Measurements from ENCODE around the gene C10orf143. TPM values are rescaled to one million over a fixed set of nuclear protein-coding genes. Genes with fewer than 3 reads are reported as not detected.

Gene C10orf143
- total and polyA plus RNA-seq, 2 of the 8 experiments (the other 6 are each of a cell fraction or from before 2014, with no cell fraction given) = 1.6 to 2.0 TPM

DNA sequence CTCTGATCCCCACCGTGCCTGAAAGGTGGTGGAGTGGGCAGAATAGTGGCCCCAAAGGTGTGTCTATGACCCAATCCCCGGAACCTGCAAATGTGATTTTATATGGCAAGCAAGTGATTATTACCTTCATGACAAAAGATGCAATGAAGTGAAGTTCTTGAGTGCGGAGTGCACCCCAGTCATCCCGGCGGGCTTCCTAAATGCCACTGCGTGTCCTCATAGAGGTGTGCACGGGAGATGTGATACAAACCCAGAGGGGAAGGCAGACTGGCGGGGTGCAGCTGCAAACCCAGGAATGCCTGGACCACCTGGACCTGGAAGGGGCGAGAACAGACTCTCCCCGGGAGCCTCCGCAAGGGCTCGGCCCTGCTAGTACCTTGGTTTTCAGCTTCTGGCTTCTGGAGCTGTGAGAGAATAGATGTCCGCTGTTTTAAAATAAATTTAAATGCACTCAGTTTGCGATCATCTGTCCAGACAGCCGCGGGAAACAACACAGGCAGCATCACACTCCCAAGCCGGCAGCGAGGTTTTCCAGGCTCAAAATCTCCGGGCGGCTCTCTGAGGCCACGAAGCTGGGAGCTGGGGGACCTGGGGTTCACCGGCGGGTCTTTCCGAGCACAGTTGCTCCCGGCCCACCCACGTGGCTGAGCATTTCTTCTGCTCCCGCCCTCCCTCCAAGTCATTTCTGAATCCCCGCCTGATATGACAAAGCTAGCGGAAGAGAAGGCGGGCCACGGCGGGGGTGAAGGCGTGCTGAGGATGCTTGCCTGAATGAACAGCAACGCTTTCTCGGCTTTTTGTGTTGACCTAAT lies 96.2 kb downstream of the C10orf143 start:
- Histone ChIP-seq H2AK5ac (ENCODE audit: low read depth, low read length) (no peak overlapping the region), H3K79me2 (ENCODE audit: control insufficient read depth in 1 of 2, insufficient read depth in 2 of 2, low read length in 2 of 2) (no peaks in the 10 kb centered on the region), H3K9me3 (ENCODE audit: insufficient read depth in 2 of 2, low read depth in 1 of 2, low read length in 1 of 2) (no peaks in the 10 kb centered on the region), H4K8ac (ENCODE audit: extremely low read depth, insufficient read depth, low read length) (no peak overlapping the region), H4K91ac (replicated peaks; ENCODE audit: insufficient read length, low read length) (no peak overlapping the region), H3K4me2 (ENCODE audit: insufficient read depth in 1 of 2, low read depth in 2 of 2, low read length in 2 of 2) (no peak overlapping the region), H3K27ac (ENCODE audit: low read depth, low read length) (no peak overlapping the region), H3K4me3 (ENCODE audit: extremely low read depth in 1 of 4, insufficient read depth in 2 of 4, low read depth in 3 of 4, low read length in 4 of 4) (no peak overlapping the region), H2BK120ac (replicated peaks; ENCODE audit: low read depth, low read length) (no peak overlapping the region), H4K5ac (ENCODE audit: insufficient read length, low read depth, low read length) (no peak overlapping the region), H2AFZ (ENCODE audit: low read length) (no peak overlapping the region), H3K27me3 (replicated peaks in 1 of 4; ENCODE audit: control insufficient read depth in 3 of 4, extremely low read depth in 1 of 4, insufficient read depth in 3 of 4, low read length in 3 of 4) (no peaks in the 10 kb centered on the region; a peak in 1 of 7 replicates), H3K23ac (ENCODE audit: insufficient read length) (no peak overlapping the region), H3K18ac (ENCODE audit: extremely low read depth, low read length) (no peak overlapping the region), H3K4me1 (replicated peaks in 1 of 4; ENCODE audit: control insufficient read depth in 3 of 4, insufficient read depth in 4 of 4, low read length in 3 of 4) (no peaks in the 10 kb centered on the region; a peak in 1 of 7 replicates), H3K23me2 (ENCODE audit: low read depth, low read length) (no peaks in the 10 kb centered on the region), H3K9ac (replicated peaks in 1 of 4; ENCODE audit: extremely low read depth in 1 of 4, low read depth in 3 of 4, low read length in 3 of 4) (no peak overlapping the region), H3K14ac (ENCODE audit: insufficient read length) (no peak overlapping the region), H2BK20ac (ENCODE audit: low read length) (no peak overlapping the region), H3K56ac (replicated peaks; ENCODE audit: insufficient read length, low read depth, low read length) (no peak overlapping the region), H2BK12ac (ENCODE audit: low read depth, low read length) (no peak overlapping the region), H2BK15ac (ENCODE audit: low read length) (no peak overlapping the region), H3K79me1 (ENCODE audit: low read depth, low read length) (no peaks in the 10 kb centered on the region), H3K4ac (replicated peaks; ENCODE audit: insufficient read length, low read depth, low read length) (no peak overlapping the region), H4K20me1 (replicated peaks in 1 of 2; ENCODE audit: control insufficient read depth in 1 of 2, insufficient read depth in 2 of 2, low read length in 2 of 2) (no peaks in the 10 kb centered on the region), H2BK5ac (ENCODE audit: low read depth, low read length) (no peak overlapping the region), H3K36me3 (ENCODE audit: control insufficient read depth in 2 of 4, insufficient read depth in 4 of 4, low read length in 3 of 4) (no peaks in the 10 kb centered on the region)
- 91% methylated on average over 32 of the region's 35 CpGs; no CpG with 5 or more reads in 1 of the 2 experiments for WGBS, 2 experiments (ENCODE audit: extremely low coverage in 1 of 2, insufficient coverage in 1 of 2, insufficient read length in 1 of 2, insufficient replicate concordance in 2 of 2, low coverage in 1 of 2, low lambda C conversion rate in 2 of 2, missing lambda C conversion rate in 1 of 2)
- ChIA-PET CTCF (ENCODE audit: partially characterized antibody) (interaction anchor here (1.5 kb wide), 1 partner anchor 30 kb away, joined by 5 read pairs; no protein-coding TSS in a partner anchor), POLR2A (ENCODE audit: partially characterized antibody) (no interaction called here)
- no peak for DNase-seq (ENCODE audit: low read depth in 1 of 2, low spot score in 2 of 2)
- no peak for FAIRE-seq
- TF ChIP-seq PHF8 (conservative IDR thresholded peaks at IDR 0.05; ENCODE audit: low read depth, low read length) = no peak
- no peak for TF ChIP-seq CTBP2 (IDR thresholded peaks at IDR 0.05; ENCODE audit: borderline replicate concordance, insufficient read depth, insufficient read length, low read length)
- TF ChIP-seq JUND (IDR thresholded peaks at IDR 0.05; ENCODE audit: low read length) = no peak
- TF ChIP-seq GTF2F1 (IDR thresholded peaks at IDR 0.05; ENCODE audit: borderline replicate concordance, low read depth, low read length) = no peak
- TF ChIP-seq BACH1 (IDR thresholded peaks at IDR 0.05; ENCODE audit: low read length) = no peak
- no peak for TF ChIP-seq RBBP5 (IDR thresholded peaks at IDR 0.05; ENCODE audit: borderline replicate concordance, low read depth, low read length)
- no peak for TF ChIP-seq HDAC2 (IDR thresholded peaks at IDR 0.05; ENCODE audit: borderline replicate concordance in 1 of 2, low read depth in 2 of 2, low read length in 2 of 2)
- TF ChIP-seq MAFK (IDR thresholded peaks at IDR 0.05; ENCODE audit: low read depth, low read length) = no peak
- no peak for TF ChIP-seq GABPA (IDR thresholded peaks at IDR 0.05; ENCODE audit: borderline replicate concordance, insufficient read depth, low read length)
- TF ChIP-seq, protein P1, sequence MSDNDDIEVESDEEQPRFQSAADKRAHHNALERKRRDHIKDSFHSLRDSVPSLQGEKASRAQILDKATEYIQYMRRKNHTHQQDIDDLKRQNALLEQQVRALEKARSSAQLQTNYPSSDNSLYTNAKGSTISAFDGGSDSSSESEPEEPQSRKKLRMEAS (IDR thresholded peaks at IDR 0.05) = no peak
- no peak for TF ChIP-seq SUZ12 (IDR thresholded peaks at IDR 0.05; ENCODE audit: low read length)
- TF ChIP-seq SP4 (IDR thresholded peaks at IDR 0.05; ENCODE audit: low read length) = no peak

All from H1 (cell line).